Measurements from ENCODE around the gene STRA8.

- TF ChIP-seq CTCF (IDR thresholded peaks at IDR 0.05) (no peak), POLR2A (IDR thresholded peaks at IDR 0.05) (no peak)
These were observed 57.0 kb downstream of the STRA8 start for GRCh38 chr7:135290594-135290993.
